Neural cell (in vitro differentiated cells): ENCODE results near the gene MDM4. TPM values are rescaled to one million over a fixed set of nuclear protein-coding genes. Genes with fewer than 3 reads are reported as not detected.
"Not testable (repeated sequence)": the region's sequence is repeated elsewhere in the genome, so short reads cannot be mapped to it uniquely, and the experiment has no call there.

Experiments
- H2AFZ ChIP-seq: fragments of 200-600, 300-800 bp; sonication (generic), shearing (Covaris generic); 2 replicates; pipeline ENCODE4 v1.6.0; 2014; ENCODE audit warnings: low read depth, mild to moderate bottlenecking, antibody characterized with exemption, low read length, moderate library complexity
- H3F3A ChIP-seq: fragments of 200-600 bp; shearing (Covaris generic); 2 replicates; pipeline ENCODE4 v1.6.1; 2016; ENCODE audit warnings: mild to moderate bottlenecking, moderate library complexity, mixed read lengths, antibody characterized with exemption, low read length; ENCODE audit not compliant: insufficient read depth, poor library complexity, severe bottlenecking
- H3K27ac ChIP-seq: fragments of 200-600, 300-800 bp; sonication (generic), shearing (Covaris generic); 2 replicates; pipeline ENCODE4 v1.5.1; 2014; ENCODE audit warnings: mild to moderate bottlenecking, low read length, moderate library complexity
- H3K27me3 ChIP-seq: fragments of 300-800, 200-600 bp; sonication (generic), shearing (Covaris generic); 2 replicates; pipeline ENCODE4 v1.6.0; 2014; ENCODE audit warnings: mild to moderate bottlenecking, low read depth, low read length, moderate library complexity; ENCODE audit not compliant: insufficient read depth
- H3K36me3 ChIP-seq: fragments of 300-800, 200-600 bp; sonication (generic), shearing (Covaris generic); 2 replicates; pipeline ENCODE4 v1.5.1; 2014; ENCODE audit warnings: mild to moderate bottlenecking, antibody characterized with exemption, low read length, moderate library complexity; ENCODE audit not compliant: insufficient read depth
- H3K4me2 ChIP-seq: fragments of 300-800, 200-600 bp; sonication (generic), shearing (Covaris generic); 2 replicates; pipeline ENCODE4 v1.6.0; 2014; ENCODE audit warnings: mild to moderate bottlenecking, low read length
- H3K4me3 ChIP-seq: fragments of 300-800, 200-600 bp; sonication (generic), shearing (Covaris generic); 2 replicates; pipeline ENCODE4 v1.5.1; 2014; ENCODE audit warnings: mild to moderate bottlenecking, low read length, moderate library complexity
- H3K79me2 ChIP-seq: fragments of 200-600 bp; shearing (Covaris generic); replicated peaks from 2 replicates; pipeline ENCODE4 v1.6.0; 2014; ENCODE audit warnings: mild to moderate bottlenecking, low read length, moderate library complexity; ENCODE audit not compliant: insufficient read depth
- H3K9ac ChIP-seq: fragments of 300-800, 200-600 bp; sonication (generic), shearing (Covaris generic); 2 replicates; pipeline ENCODE4 v1.6.1; 2016; ENCODE audit warnings: mild to moderate bottlenecking, low read length, mixed read lengths
- H3K9me2 ChIP-seq: fragments of 200-600 bp; shearing (Covaris generic); 2 replicates; pipeline ENCODE4 v1.6.1; 2016; ENCODE audit warnings: mild to moderate bottlenecking, low read length, mixed read lengths; ENCODE audit not compliant: insufficient read depth
- H3K9me3 ChIP-seq: fragments of 200-600, 300-800 bp; sonication (generic), shearing (Covaris generic); 2 replicates; pipeline ENCODE4 v1.6.1; 2016; ENCODE audit warnings: mild to moderate bottlenecking, mixed run types, low read length, moderate library complexity, mixed read lengths
- H4K20me1 ChIP-seq: fragments of 200-600 bp; shearing (Covaris generic); 2 replicates; pipeline ENCODE4 v1.6.1; 2016; ENCODE audit warnings: mild to moderate bottlenecking, mixed run types; ENCODE audit not compliant: insufficient read depth
- EP300 ChIP-seq: fragments of 450-650 bp; conservative IDR thresholded peaks from 2 replicates; pipeline ENCODE4 v1.6.1; 2014; ENCODE audit warnings: antibody characterized with exemption, mild to moderate bottlenecking, moderate library complexity; ENCODE audit not compliant: poor library complexity, severe bottlenecking
- EZH2 ChIP-seq: fragments of 200-600, 300-800 bp; shearing (Covaris generic), sonication (generic); IDR thresholded peaks from 2 replicates; pipeline ENCODE4 v1.6.1; 2014; ENCODE audit warnings: antibody characterized with exemption, low read length, borderline replicate concordance, mild to moderate bottlenecking; ENCODE audit not compliant: insufficient read depth, poor library complexity, severe bottlenecking
- MXI1 ChIP-seq: fragments of 450-650 bp; conservative IDR thresholded peaks from 2 replicates; pipeline ENCODE4 v1.6.1; 2014; ENCODE audit warnings: antibody characterized with exemption, mild to moderate bottlenecking; ENCODE audit not compliant: poor library complexity, severe bottlenecking
- POLR2AphosphoS5 ChIP-seq: IDR thresholded peaks from 2 replicates; pipeline ENCODE4 v1.6.1; 2012
- RAD21 ChIP-seq: fragments of 450-650 bp; conservative IDR thresholded peaks from 2 replicates; pipeline ENCODE4 v1.6.1; 2014; ENCODE audit warnings: antibody characterized with exemption, mild to moderate bottlenecking, moderate library complexity
- REST ChIP-seq: IDR thresholded peaks from 2 replicates; pipeline ENCODE4 v1.6.1; 2012; ENCODE audit warnings: borderline replicate concordance
- SMC3 ChIP-seq: fragments of 450-650 bp; conservative IDR thresholded peaks from 2 replicates; pipeline ENCODE4 v1.6.1; 2014; ENCODE audit warnings: antibody characterized with exemption, mild to moderate bottlenecking, moderate library complexity; ENCODE audit not compliant: poor library complexity
- TAF1 ChIP-seq: IDR thresholded peaks from 2 replicates; pipeline ENCODE4 v1.6.1; 2012; ENCODE audit warnings: low read depth
- polyA plus RNA-seq: library from polyadenylated mRNA; depleted of rRNA; stranded (reverse); fragments of >200 nt; gene quantifications from 2 replicates; pipeline ENCODE4 v1.2.3, GENCODE V29; 2014
- TF ChIP-seq, protein P1 (sequence below): fragments of 450-650 bp; IDR thresholded peaks from 2 replicates; pipeline ENCODE4 v1.5.1; 2014; ENCODE audit warnings: antibody characterized with exemption, mild to moderate bottlenecking, moderate library complexity; ENCODE audit not compliant: poor library complexity, severe bottlenecking

Gene MDM4
- polyA plus RNA-seq, 1 donor from 2014 or later, result 36.8 TPM

- Histone ChIP-seq H3F3A (peaks cover 5% of the 10 kb centered on the region), H3K27me3 (no peaks in the 10 kb centered on the region), H3K36me3 (no peaks in the 10 kb centered on the region), H3K79me2 (no peaks in the 10 kb centered on the region), H3K9me2 (no peaks in the 10 kb centered on the region), H3K27ac (peak overlapping the region; percentile 78), H3K4me3 (peak overlapping the region; percentile 51), H3K9me3 (no peaks in the 10 kb centered on the region), H3K9ac (peak overlapping the region; percentile 57), H2AFZ (no peak overlapping the region), H3K4me2 (peak overlapping the region; percentile 62), H4K20me1 (no peaks in the 10 kb centered on the region)
- TF ChIP-seq, protein P1, sequence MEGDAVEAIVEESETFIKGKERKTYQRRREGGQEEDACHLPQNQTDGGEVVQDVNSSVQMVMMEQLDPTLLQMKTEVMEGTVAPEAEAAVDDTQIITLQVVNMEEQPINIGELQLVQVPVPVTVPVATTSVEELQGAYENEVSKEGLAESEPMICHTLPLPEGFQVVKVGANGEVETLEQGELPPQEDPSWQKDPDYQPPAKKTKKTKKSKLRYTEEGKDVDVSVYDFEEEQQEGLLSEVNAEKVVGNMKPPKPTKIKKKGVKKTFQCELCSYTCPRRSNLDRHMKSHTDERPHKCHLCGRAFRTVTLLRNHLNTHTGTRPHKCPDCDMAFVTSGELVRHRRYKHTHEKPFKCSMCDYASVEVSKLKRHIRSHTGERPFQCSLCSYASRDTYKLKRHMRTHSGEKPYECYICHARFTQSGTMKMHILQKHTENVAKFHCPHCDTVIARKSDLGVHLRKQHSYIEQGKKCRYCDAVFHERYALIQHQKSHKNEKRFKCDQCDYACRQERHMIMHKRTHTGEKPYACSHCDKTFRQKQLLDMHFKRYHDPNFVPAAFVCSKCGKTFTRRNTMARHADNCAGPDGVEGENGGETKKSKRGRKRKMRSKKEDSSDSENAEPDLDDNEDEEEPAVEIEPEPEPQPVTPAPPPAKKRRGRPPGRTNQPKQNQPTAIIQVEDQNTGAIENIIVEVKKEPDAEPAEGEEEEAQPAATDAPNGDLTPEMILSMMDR, result no peak
- TF ChIP-seq TAF1, result no peak
- no peak for TF ChIP-seq MXI1
- no peak for TF ChIP-seq REST
- no peak for TF ChIP-seq POLR2AphosphoS5
- TF ChIP-seq EZH2, result no peak
- TF ChIP-seq SMC3, result no peak
- no peak for TF ChIP-seq RAD21
- TF ChIP-seq EP300, result no peak
These were observed 53.3 kb downstream of the MDM4 start for GRCh38 chr1:204569478-204569877.

DNA sequence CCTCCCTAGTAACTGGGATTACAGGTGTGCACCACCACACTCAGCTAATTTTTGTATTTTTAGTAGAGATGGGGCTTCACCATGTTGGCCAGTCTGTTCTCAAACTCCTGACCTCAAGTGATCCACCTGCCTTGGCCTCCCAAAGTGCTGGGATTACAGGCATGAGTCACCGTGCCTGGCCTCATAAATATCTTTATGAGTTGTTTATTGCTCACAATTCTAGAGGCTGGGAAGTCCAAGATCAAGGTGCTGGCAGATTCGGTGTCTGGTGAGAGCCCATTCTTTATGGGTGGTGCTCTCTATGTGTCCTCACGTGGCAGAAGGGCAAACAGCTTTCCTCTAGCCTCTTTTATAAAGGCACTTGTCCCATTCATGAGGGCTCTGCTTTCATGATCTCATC is 53.8 kb downstream of the MDM4 start:
- not testable (repeated sequence) for H3K27me3 ChIP-seq, H3F3A ChIP-seq, H3K9ac ChIP-seq, H3K36me3 ChIP-seq, H3K9me3 ChIP-seq, H3K4me2 ChIP-seq, H3K9me2 ChIP-seq, H3K79me2 ChIP-seq, H3K4me3 ChIP-seq, H2AFZ ChIP-seq, H4K20me1 ChIP-seq, H3K27ac ChIP-seq

DNA sequence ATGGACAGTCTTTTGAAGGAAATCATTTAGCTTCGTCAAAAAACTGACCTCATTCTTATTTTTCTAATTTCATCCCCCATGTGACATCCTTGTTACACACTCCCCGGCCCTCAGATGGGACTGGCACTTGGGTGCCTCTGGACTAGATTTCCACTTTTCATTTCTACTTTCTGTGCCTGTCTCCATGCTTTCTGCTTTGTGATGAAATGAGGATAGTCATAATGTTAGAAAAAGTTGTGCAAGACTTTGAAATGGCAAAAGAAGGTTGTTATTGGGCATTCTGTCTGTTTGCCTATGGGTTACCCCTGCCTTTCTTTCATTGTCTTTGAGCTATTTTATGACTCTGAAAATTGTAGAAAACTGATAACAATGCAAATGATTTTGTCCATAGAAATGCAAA is 54.9 kb downstream of the MDM4 start:
- H2AFZ ChIP-seq, result no peak overlapping the region
- H3K36me3 ChIP-seq, result no peaks in the 10 kb centered on the region
- H3K9me2 ChIP-seq, result no peaks in the 10 kb centered on the region
- peaks cover 5% of the 10 kb centered on the region for H3F3A ChIP-seq
- H4K20me1 ChIP-seq, result no peaks in the 10 kb centered on the region
- no peak overlapping the region for H3K9ac ChIP-seq
- H3K9me3 ChIP-seq, result no peaks in the 10 kb centered on the region
- H3K27me3 ChIP-seq, result no peaks in the 10 kb centered on the region
- H3K4me3 ChIP-seq, result no peak overlapping the region
- H3K79me2 ChIP-seq, result no peaks in the 10 kb centered on the region
- H3K4me2 ChIP-seq, result no peak overlapping the region
- TF ChIP-seq TAF1, result no peak
- no peak for TF ChIP-seq REST
- no peak for TF ChIP-seq MXI1
- no peak for TF ChIP-seq EP300
- TF ChIP-seq SMC3, result no peak
- H3K27ac ChIP-seq, result no peak overlapping the region
